CD14-positive monocyte (primary cell): Measurements from ENCODE around the gene ZBTB39. TPM values are rescaled to one million over a fixed set of nuclear protein-coding genes. Genes with fewer than 3 reads are reported as not detected.
"Not testable (repeated sequence)": the region's sequence is repeated elsewhere in the genome, so short reads cannot be mapped to it uniquely, and the experiment has no call there.

Experiments
- DNase-seq, 3 donors: peaks; one replicate each; pipeline ENCODE4 v3.0.0-alpha.2; 2011 to 2022
- H2AFZ ChIP-seq: 2 replicates; pipeline ENCODE4 v1.6.0; 2012; ENCODE audit warnings: mild to moderate bottlenecking, low read depth, low read length, inconsistent platforms; ENCODE audit not compliant: insufficient read depth, poor library complexity, severe bottlenecking
- H3K27ac ChIP-seq, 2 donors: 1 replicate in 1 of 2; 2 replicates in 1 of 2; pipeline ENCODE4 v1.5.1; 2012 to 2013; ENCODE audit warnings: low read length in 2 of 2, control low read depth in 1 of 2, inconsistent platforms in 1 of 2, low read depth in 1 of 2, mild to moderate bottlenecking in 1 of 2
- H3K27me3 ChIP-seq, 2 donors: one replicate each; pipeline versions ENCODE4 v1.6.0 to v1.6.1; 2011 to 2013; ENCODE audit warnings: low read length in 2 of 2; ENCODE audit not compliant: control insufficient read depth in 2 of 2, insufficient read depth in 2 of 2
- H3K36me3 ChIP-seq, 2 donors: replicated peaks in 1 of 2; 1 replicate in 1 of 2; 2 replicates in 1 of 2; pipeline versions ENCODE4 v1.5.1 to v1.6.1; 2012 to 2013; ENCODE audit warnings: low read length in 2 of 2, control low read depth in 1 of 2, inconsistent platforms in 1 of 2, mild to moderate bottlenecking in 1 of 2; ENCODE audit not compliant: insufficient read depth in 2 of 2, control insufficient read depth in 1 of 2
- H3K4me1 ChIP-seq, 2 donors: 1 replicate in 1 of 2; 2 replicates in 1 of 2; pipeline versions ENCODE4 v1.5.1 to v1.6.1; 2012 to 2013; ENCODE audit warnings: low read length in 2 of 2, control low read depth in 1 of 2, inconsistent platforms in 1 of 2, mild to moderate bottlenecking in 1 of 2, moderate library complexity in 1 of 2; ENCODE audit not compliant: insufficient read depth in 2 of 2, control insufficient read depth in 1 of 2
- H3K4me2 ChIP-seq: replicated peaks from 2 replicates; pipeline ENCODE3; 2012; ENCODE audit warnings: low read length, moderate library complexity, mild to moderate bottlenecking; ENCODE audit not compliant: poor library complexity, severe bottlenecking; ENCODE audit errors: extremely low read depth
- H3K4me3 ChIP-seq, 3 experiments: fragments of 200-600 bp in 1 of 3; sonication (generic) in 1 of 3; replicated peaks in 1 of 3; 1 replicate in 2 of 3; 2 replicates in 1 of 3; pipeline ENCODE4 v1.5.1; 2011 to 2013; ENCODE audit warnings: low read length in 3 of 3, mild to moderate bottlenecking in 3 of 3, control low read depth in 2 of 3, low read depth in 2 of 3, inconsistent platforms in 1 of 3, moderate library complexity in 1 of 3
- H3K79me2 ChIP-seq: 2 replicates; pipeline ENCODE4 v1.6.0; 2012; ENCODE audit warnings: mild to moderate bottlenecking, control low read depth, inconsistent platforms, low read length, moderate library complexity; ENCODE audit not compliant: insufficient read depth
- H3K9ac ChIP-seq: 2 replicates; pipeline ENCODE4 v1.6.0; 2017; ENCODE audit warnings: low read length, mild to moderate bottlenecking; ENCODE audit not compliant: insufficient read depth, poor library complexity, severe bottlenecking
- H3K9me3 ChIP-seq, 2 donors: replicated peaks in 1 of 2; 1 replicate in 1 of 2; 2 replicates in 1 of 2; pipeline versions ENCODE4 v1.5.1 to v1.6.1; 2012 to 2013; ENCODE audit warnings: low read length in 2 of 2, control low read depth in 1 of 2; ENCODE audit not compliant: control insufficient read depth in 1 of 2, insufficient read depth in 1 of 2
- H4K20me1 ChIP-seq: 2 replicates; pipeline ENCODE4 v1.6.0; 2012; ENCODE audit warnings: mild to moderate bottlenecking, low read length, control low read depth, moderate library complexity; ENCODE audit not compliant: insufficient read depth
- H3K27ac Mint-ChIP-seq, 7 donors: one replicate each; pipeline ENCODE4 v1.8.0; 2020; ENCODE audit warnings: mild to moderate bottlenecking in 7 of 7, mixed read lengths in 7 of 7, moderate library complexity in 6 of 7, inconsistent platforms in 2 of 7
- H3K27me3 Mint-ChIP-seq, 3 donors: one replicate each; pipeline ENCODE4 v1.8.0; 2021 to 2022; ENCODE audit warnings: low read depth in 3 of 3, mild to moderate bottlenecking in 3 of 3, mixed read lengths in 3 of 3, moderate library complexity in 3 of 3, inconsistent platforms in 1 of 3
- H3K36me3 Mint-ChIP-seq, 2 donors: one replicate each; pipeline ENCODE4 v1.8.0; 2020; ENCODE audit warnings: mixed read lengths in 2 of 2, inconsistent platforms in 1 of 2, mild to moderate bottlenecking in 1 of 2
- H3K4me1 Mint-ChIP-seq: one replicate; pipeline ENCODE4 v1.8.0; 2020; ENCODE audit warnings: mild to moderate bottlenecking, mixed read lengths
- H3K4me3 Mint-ChIP-seq, 2 donors: one replicate each; pipeline ENCODE4 v1.8.0; 2020; ENCODE audit warnings: mild to moderate bottlenecking in 2 of 2, mixed read lengths in 2 of 2, moderate library complexity in 1 of 2
- H3K9me3 Mint-ChIP-seq, 7 donors: one replicate each; pipeline ENCODE4 v1.8.0; 2020 to 2022; ENCODE audit warnings: mixed read lengths in 7 of 7, mild to moderate bottlenecking in 6 of 7, moderate library complexity in 6 of 7, inconsistent platforms in 2 of 7
- CTCF ChIP-seq: fragments of 200-600 bp; IDR thresholded peaks from one replicate; pipeline ENCODE4 v1.8.0; 2022; ENCODE audit warnings: antibody characterized with exemption, mild to moderate bottlenecking
- WGBS: methylation state at CpG from one replicate; pipeline ENCODE4 v1.1.5; 2013; ENCODE audit warnings: missing lambda C conversion rate; ENCODE audit not compliant: insufficient coverage; 5-methylcytosine and 5-hydroxymethylcytosine counted together
- intact Hi-C, 2 donors: fragments of 100-400 bp; cut with micrococcal nuclease; formaldehyde crosslinking; loops; one replicate each; pipeline versions ENCODE4 v1.15.0 to v1.15.1; 2023
- polyA plus RNA-seq, 3 donors: library from polyadenylated mRNA; depleted of rRNA in 1 of 3; unstranded in 2 of 3; stranded (reverse) in 1 of 3; fragments of 300-500 nt in 2 of 3; fragments of >200 nt in 1 of 3; fragmentation: Illumina TruSeq in 2 of 3; gene quantifications; 1 replicate in 2 of 3; 2 replicates in 1 of 3; pipeline ENCODE4 v1.2.3, GENCODE V29; 2012 to 2021

Gene ZBTB39
- polyA plus RNA-seq, 3 donors: 0.65 to 3.7 (median 1.2) TPM

GRCh38 chr12:57053146-57053545 lies 46.8 kb upstream of the ZBTB39 start:
- H3K9me3 Mint-ChIP-seq, H3K27ac Mint-ChIP-seq, H3K9me3 ChIP-seq, H2AFZ ChIP-seq, H3K4me3 ChIP-seq, H3K27me3 Mint-ChIP-seq, intact Hi-C loops, H3K27me3 ChIP-seq, H4K20me1 ChIP-seq, H3K36me3 ChIP-seq, H3K9ac ChIP-seq, H3K79me2 ChIP-seq, DNase-seq, H3K4me3 Mint-ChIP-seq, H3K27ac ChIP-seq, H3K4me2 ChIP-seq: not testable (repeated sequence)
- Mint-ChIP-seq H3K36me3 (peaks cover 8 to 12% of the 10 kb centered on the region in 2 donors), H3K4me1 (peaks cover 41% of the 10 kb centered on the region)
- no CpG with 5 or more reads among the region's 4 CpGs for WGBS
- peaks cover 39 to 40% of the 10 kb centered on the region in 2 donors for H3K4me1 ChIP-seq

GRCh38 chr12:57051011-57051410 lies 44.7 kb upstream of the ZBTB39 start:
- peak overlapping the region in 2 of 7 donors; percentile 23 to 47 for H3K27ac Mint-ChIP-seq
- WGBS: no CpG with 5 or more reads among the region's 1 CpG
- DNase-seq: no peak

More at GRCh38 chr12:57051011-57051410, 44.7 kb upstream of the ZBTB39 start:
- intact Hi-C loops: no loop called here
- Mint-ChIP-seq H3K4me3 (peak overlapping the region in 1 of 2 donors; percentile 11), H3K27me3 (peaks cover 0 to 3% (median 1%) of the 10 kb centered on the region in 3 donors), H3K36me3 (no peaks in the 10 kb centered on the region), H3K4me1 (peaks cover 57% of the 10 kb centered on the region), H3K9me3 (peaks cover 0 to 3% (median 0%) of the 10 kb centered on the region in 7 donors)
- no peak overlapping the region for H3K27ac ChIP-seq
- H4K20me1 ChIP-seq: no peaks in the 10 kb centered on the region
- no peak overlapping the region for H3K4me2 ChIP-seq
- H2AFZ ChIP-seq: no peak overlapping the region
- no peaks in the 10 kb centered on the region for H3K79me2 ChIP-seq
- H3K36me3 ChIP-seq: no peaks in the 10 kb centered on the region
- TF ChIP-seq CTCF: no peak
- no peak overlapping the region for H3K9ac ChIP-seq
- peaks cover 57 to 58% of the 10 kb centered on the region in 2 donors for H3K4me1 ChIP-seq
- H3K9me3 ChIP-seq: no peaks in the 10 kb centered on the region
- H3K4me3 ChIP-seq: no peak overlapping the region
- H3K27me3 ChIP-seq: no peaks in the 10 kb centered on the region
